CD4-positive, CD25-positive, alpha-beta regulatory T cell (primary cell): Measurements from ENCODE around the gene EVI2B. TPM values are rescaled to one million over a fixed set of nuclear protein-coding genes. Genes with fewer than 3 reads are reported as not detected.

Experiments used
- ATAC-seq, 2 donors: fragments of 150-1000 bp; cut with Tn5 transposase; one replicate each; pipeline ENCODE4 v1.10.0; 2021; ENCODE audit warnings: low read depth in 2 of 2, moderate number of reproducible peaks in 2 of 2, moderate library complexity in 1 of 2
- DNase-seq, 3 donors: peaks; one replicate each; pipeline versions ENCODE4 v3.0.0 to v3.0.0-alpha.2; 2012 to 2022; ENCODE audit warnings: mixed read lengths in 1 of 3
- H3K27ac ChIP-seq: one replicate; pipeline ENCODE4 v1.7.0; 2013; ENCODE audit warnings: mild to moderate bottlenecking, low read length; ENCODE audit not compliant: insufficient read depth, poor library complexity, severe bottlenecking
- H3K27me3 ChIP-seq: one replicate; pipeline ENCODE4 v1.7.0; 2013; ENCODE audit warnings: low read length; ENCODE audit not compliant: control insufficient read depth, insufficient read depth
- H3K36me3 ChIP-seq: one replicate; pipeline ENCODE4 v1.7.0; 2013; ENCODE audit warnings: mild to moderate bottlenecking, low read length, moderate library complexity; ENCODE audit not compliant: control insufficient read depth, insufficient read depth
- H3K4me1 ChIP-seq: 2 replicates; pipeline ENCODE4 v1.7.0; 2013; ENCODE audit warnings: mild to moderate bottlenecking, low read length; ENCODE audit not compliant: insufficient read depth, control insufficient read depth, poor library complexity, severe bottlenecking
- H3K4me3 ChIP-seq: one replicate; pipeline ENCODE4 v1.7.0; 2013; ENCODE audit warnings: low read depth, mild to moderate bottlenecking, low read length, moderate library complexity
- H3K9me3 ChIP-seq, 2 experiments: 1 replicate in 1 of 2; 2 replicates in 1 of 2; pipeline ENCODE4 v1.7.0; 2013; ENCODE audit warnings: low read length in 2 of 2, mild to moderate bottlenecking in 1 of 2, moderate library complexity in 1 of 2; ENCODE audit not compliant: control insufficient read depth in 2 of 2
- H3K27ac Mint-ChIP-seq, 3 donors: one replicate each; pipeline ENCODE4 v1.8.0; 2020 to 2022; ENCODE audit warnings: mild to moderate bottlenecking in 3 of 3, mixed read lengths in 3 of 3, moderate library complexity in 2 of 3
- H3K27me3 Mint-ChIP-seq: one replicate; pipeline ENCODE4 v1.8.0; 2022; ENCODE audit warnings: mild to moderate bottlenecking, mixed read lengths
- H3K36me3 Mint-ChIP-seq: one replicate; pipeline ENCODE4 v1.8.0; 2020; ENCODE audit warnings: mixed read lengths
- H3K4me1 Mint-ChIP-seq, 4 donors: one replicate each; pipeline ENCODE4 v1.8.0; 2020 to 2022; ENCODE audit warnings: mixed read lengths in 4 of 4, mild to moderate bottlenecking in 1 of 4
- H3K4me3 Mint-ChIP-seq, 4 donors: one replicate each; pipeline ENCODE4 v1.8.0; 2020 to 2022; ENCODE audit warnings: mild to moderate bottlenecking in 4 of 4, mixed read lengths in 4 of 4, moderate library complexity in 3 of 4
- H3K9me3 Mint-ChIP-seq, 7 donors: one replicate each; pipeline ENCODE4 v1.8.0; 2020 to 2022; ENCODE audit warnings: mixed read lengths in 7 of 7, mild to moderate bottlenecking in 3 of 7, moderate library complexity in 2 of 7
- polyA plus RNA-seq, 4 donors: library from polyadenylated mRNA; unstranded; fragments of 300-500 nt; fragmentation: Illumina TruSeq; gene quantifications; one replicate each; pipeline ENCODE4 v1.2.3, GENCODE V29; 2021
- total RNA-seq: library from RNA; stranded (reverse); gene quantifications from one replicate; pipeline ENCODE4 v1.2.3, GENCODE V29; 2022

The EVI2B gene
- total and polyA plus RNA-seq, 5 donors from 2014 or later, result 83.8 to 132 (median 103) TPM

GRCh38 chr17:31310260-31310659, 3.6 kb downstream of the EVI2B start:
- peak; percentile 60 to 61 for ATAC-seq

GRCh38 chr17:31309556-31309955, 4.3 kb downstream of the EVI2B start:
- peaks cover 63% of the 10 kb centered on the region for H3K4me1 ChIP-seq
- Mint-ChIP-seq H3K4me3 (peak overlapping the region; percentile 92 to 93 (median 92)), H3K27me3 (no peaks in the 10 kb centered on the region), H3K9me3 (peaks cover 0 to 7% (median 0%) of the 10 kb centered on the region in 7 donors), H3K36me3 (peaks cover 27% of the 10 kb centered on the region), H3K27ac (peak overlapping the region; percentile 96 to 100 (median 96)), H3K4me1 (peaks cover 22 to 61% (median 47%) of the 10 kb centered on the region in 4 donors)
- H3K27ac ChIP-seq, result peak overlapping the region; percentile 92
- H3K27me3 ChIP-seq, result no peaks in the 10 kb centered on the region
- no peaks in the 10 kb centered on the region for H3K9me3 ChIP-seq
- DNase-seq (peak in 2 of 3 donors; percentile 57 to 72), ATAC-seq (peak; percentile 40 to 41)
- peak overlapping the region; percentile 99 for H3K4me3 ChIP-seq
- peaks cover 27% of the 10 kb centered on the region for H3K36me3 ChIP-seq

More at GRCh38 chr17:31310260-31310659, 3.6 kb downstream of the EVI2B start:
- no peaks in the 10 kb centered on the region for H3K9me3 ChIP-seq
- Mint-ChIP-seq H3K27ac (peak overlapping the region; percentile 96 to 100 (median 96)), H3K27me3 (no peaks in the 10 kb centered on the region), H3K4me3 (peak overlapping the region; percentile 92 to 93 (median 92)), H3K36me3 (peaks cover 20% of the 10 kb centered on the region), H3K4me1 (peaks cover 23 to 60% (median 48%) of the 10 kb centered on the region in 4 donors), H3K9me3 (peaks cover 0 to 2% (median 0%) of the 10 kb centered on the region in 7 donors)
- peak; percentile 67 to 84 (median 79) for DNase-seq
- H3K27me3 ChIP-seq, result no peaks in the 10 kb centered on the region
- H3K36me3 ChIP-seq, result peaks cover 20% of the 10 kb centered on the region
- H3K27ac ChIP-seq, result peak overlapping the region; percentile 92
- peak overlapping the region; percentile 99 for H3K4me3 ChIP-seq
- peaks cover 69% of the 10 kb centered on the region for H3K4me1 ChIP-seq

GRCh38 chr17:31308372-31309334, 5.2 kb downstream of the EVI2B start:
- H3K4me1 Mint-ChIP-seq, result peaks cover 17 to 65% (median 46%) of the 10 kb centered on the region in 4 donors
- H3K9me3 Mint-ChIP-seq, result peaks cover 0 to 7% (median 0%) of the 10 kb centered on the region in 7 donors
- ATAC-seq, result no peak

GRCh38 chr17:31307640-31308039, 6.2 kb downstream of the EVI2B start:
- Histone ChIP-seq H3K36me3 (peaks cover 46% of the 10 kb centered on the region), H3K27me3 (no peaks in the 10 kb centered on the region), H3K4me1 (peaks cover 58% of the 10 kb centered on the region), H3K9me3 (no peaks in the 10 kb centered on the region), H3K4me3 (peak overlapping the region; percentile 99), H3K27ac (peak overlapping the region; percentile 92)
- peaks cover 17 to 73% (median 50%) of the 10 kb centered on the region in 4 donors for H3K4me1 Mint-ChIP-seq
- H3K4me3 Mint-ChIP-seq, result peak overlapping the region; percentile 55 to 93 (median 92)
- peaks cover 45% of the 10 kb centered on the region for H3K36me3 Mint-ChIP-seq
- no peak for DNase-seq
- no peak for ATAC-seq
- H3K9me3 Mint-ChIP-seq, result peaks cover 0 to 7% (median under 1%) of the 10 kb centered on the region in 7 donors
- no peaks in the 10 kb centered on the region for H3K27me3 Mint-ChIP-seq
- H3K27ac Mint-ChIP-seq, result peak overlapping the region; percentile 96 to 100 (median 96)

More at GRCh38 chr17:31308372-31309334, 5.2 kb downstream of the EVI2B start:
- Mint-ChIP-seq H3K27ac (peak overlapping the region; percentile 96 to 100 (median 96)), H3K4me3 (peak overlapping the region; percentile 92 to 93 (median 92)), H3K36me3 (peaks cover 36% of the 10 kb centered on the region), H3K27me3 (no peaks in the 10 kb centered on the region)
- Histone ChIP-seq H3K36me3 (peaks cover 36% of the 10 kb centered on the region), H3K9me3 (no peaks in the 10 kb centered on the region), H3K27me3 (no peaks in the 10 kb centered on the region), H3K27ac (peak overlapping the region; percentile 92), H3K4me1 (peaks cover 58% of the 10 kb centered on the region), H3K4me3 (peak overlapping the region; percentile 99)
- DNase-seq, result no peak

- H3K36me3 Mint-ChIP-seq, result peaks cover 21% of the 10 kb centered on the region
- no peak overlapping the region for H3K4me3 Mint-ChIP-seq
- Histone ChIP-seq H3K27ac (no peak overlapping the region), H3K27me3 (no peaks in the 10 kb centered on the region), H3K9me3 (no peaks in the 10 kb centered on the region), H3K4me1 (no peaks in the 10 kb centered on the region), H3K36me3 (peaks cover 21% of the 10 kb centered on the region), H3K4me3 (no peak overlapping the region)
- peaks cover 15 to 55% (median 22%) of the 10 kb centered on the region in 4 donors for H3K4me1 Mint-ChIP-seq
- no peaks in the 10 kb centered on the region for H3K27me3 Mint-ChIP-seq
- peaks cover 0 to 4% (median 0%) of the 10 kb centered on the region in 7 donors for H3K9me3 Mint-ChIP-seq
- ATAC-seq, result no peak
- H3K27ac Mint-ChIP-seq, result peak overlapping the region in 1 of 3 donors; percentile 75
- DNase-seq, result no peak
Measured at GRCh38 chr17:31299624-31300023, 14.2 kb downstream of the EVI2B start.

- Mint-ChIP-seq H3K27me3 (no peaks in the 10 kb centered on the region), H3K4me1 (peaks cover 10 to 34% (median 19%) of the 10 kb centered on the region in 4 donors), H3K27ac (no peak within 1 kb of the TSS), H3K36me3 (no peaks in the 10 kb centered on the region), H3K9me3 (no peaks in the 10 kb centered on the region), H3K4me3 (no peak within 1 kb of the TSS)
- no peaks in the 10 kb centered on the region for H3K36me3 ChIP-seq
- H3K4me3 ChIP-seq, result no peak within 1 kb of the TSS
- no peaks in the 10 kb centered on the region for H3K27me3 ChIP-seq
- no peaks in the 10 kb centered on the region for H3K9me3 ChIP-seq
- H3K27ac ChIP-seq, result no peak within 1 kb of the TSS
- no peaks in the 10 kb centered on the region for H3K4me1 ChIP-seq
- no peak for DNase-seq
- ATAC-seq, result no peak
Measured at GRCh38 chr17:31297090-31297489, 16.8 kb downstream of the EVI2B start, which contains the start of gene OMG. TSS of gene OMG (minus strand) at chr17:31297239. CDS start at chr17:31296331, 908 bp downstream.

GRCh38 chr17:31296142-31296541, 17.7 kb downstream of the EVI2B start:
- Mint-ChIP-seq H3K27me3 (no peaks in the 10 kb centered on the region), H3K9me3 (no peaks in the 10 kb centered on the region), H3K36me3 (no peaks in the 10 kb centered on the region), H3K4me1 (peaks cover 4 to 27% (median 16%) of the 10 kb centered on the region in 4 donors), H3K27ac (peak overlapping the region in 1 of 3 donors; percentile 44), H3K4me3 (no peak overlapping the region)
- H3K36me3 ChIP-seq, result no peaks in the 10 kb centered on the region
- no peaks in the 10 kb centered on the region for H3K27me3 ChIP-seq
- H3K27ac ChIP-seq, result no peak overlapping the region
- H3K4me3 ChIP-seq, result no peak overlapping the region
- H3K4me1 ChIP-seq, result no peaks in the 10 kb centered on the region
- no peaks in the 10 kb centered on the region for H3K9me3 ChIP-seq
- DNase-seq (no peak), ATAC-seq (no peak)
